Right lobe of liver (tissue), 6 donors: ENCODE measurements around the gene PCDHA1. TPM values are rescaled to one million over a fixed set of nuclear protein-coding genes. Genes with fewer than 3 reads are reported as not detected.
"Not testable (repeated sequence)": the region's sequence is repeated elsewhere in the genome, so short reads cannot be mapped to it uniquely, and the experiment has no call there.

Experiments
- ATAC-seq, 4 donors: fragments of 200-7000 bp; cut with Tn5 transposase; one replicate each; pipeline ENCODE4 v1.9.1; 2020; ENCODE audit warnings: mild to moderate bottlenecking in 4 of 4, moderate library complexity in 4 of 4
- DNase-seq, 3 donors: peaks; one replicate each; pipeline ENCODE4 v3.0.0-alpha.2; 2020
- H3K27ac ChIP-seq, 3 donors: fragments of 200-600 bp; one replicate each; pipeline ENCODE4 v1.8.0; 2022
- H3K27me3 ChIP-seq, 2 donors: fragments of 200-600 bp; one replicate each; pipeline ENCODE4 v1.8.0; 2022
- H3K36me3 ChIP-seq, 4 donors: fragments of 200-600 bp; sonication (generic) in 1 of 4; one replicate each; pipeline versions ENCODE4 v1.5.1 to v1.8.0; 2017 to 2022; ENCODE audit warnings: control low read depth in 1 of 4
- H3K4me1 ChIP-seq, 4 donors: fragments of 200-600 bp; sonication (generic) in 1 of 4; one replicate each; pipeline versions ENCODE4 v1.5.1 to v1.8.0; 2017 to 2022; ENCODE audit warnings: control low read depth in 1 of 4
- H3K4me3 ChIP-seq, 3 donors: fragments of 200-600 bp; one replicate each; pipeline ENCODE4 v1.8.0; 2022
- H3K9me3 ChIP-seq, 4 donors: fragments of 200-600 bp; sonication (generic) in 1 of 4; one replicate each; pipeline versions ENCODE4 v1.5.1 to v1.8.0; 2017 to 2022; ENCODE audit warnings: control low read depth in 1 of 4
- CTCF ChIP-seq, 4 donors: fragments of 200-600 bp in 3 of 4; fragments of 450-650 bp in 1 of 4; IDR thresholded peaks; one replicate each; pipeline versions ENCODE4 v1.5.1 to v1.8.0; 2016 to 2022; ENCODE audit warnings: antibody characterized with exemption in 4 of 4, mild to moderate bottlenecking in 2 of 4
- POLR2A ChIP-seq: fragments of 450-650 bp; IDR thresholded peaks from one replicate; pipeline ENCODE4 v1.6.1; 2017; ENCODE audit warnings: antibody characterized with exemption, mild to moderate bottlenecking
- WGBS: methylation state at CpG from one replicate; pipeline ENCODE4 v1.1.6; 2018; ENCODE audit warnings: low coverage, low lambda C conversion rate; ENCODE audit not compliant: insufficient coverage; ENCODE audit errors: missing lambda C conversion rate; 5-methylcytosine and 5-hydroxymethylcytosine counted together
- intact Hi-C, 2 donors: fragments of 100-400 bp; cut with DNase I; formaldehyde crosslinking; loops; one replicate each; pipeline versions ENCODE4 v1.11.2 to v1.14.1; 2022
- total RNA-seq, 6 experiments: library from RNA; depleted of rRNA in 2 of 6; stranded (reverse); fragments of >200 nt in 2 of 6; fragmentation: NEBNext Ultra II Directional in 3 of 6; extraction: Animal tissue kit (Norgen Biotek cat#: 25700) in 3 of 6; gene quantifications; one replicate each; pipeline versions ENCODE4 v1.1.0 to v1.2.4, GENCODE V29; 2016 to 2023
- donor health status: DM: no; HTN: yes; CAD: no.
- donor health status: DM: no; HTN: no; CAD: no.
- donor health status: DM: no; HTN: no; CAD: no.
- donor health status: DM: no; HTN: yes; CAD: no.
- donor health status: DM: no; HTN: yes; CAD: no.

PCDHA1 gene
- total RNA-seq, 6 experiments from 2014 or later = not detected

GRCh38 chr5:140835622-140836510, 49.9 kb downstream of the PCDHA1 start:
- Histone ChIP-seq H3K36me3 (no peaks in the 10 kb centered on the region), H3K4me3 (no peak overlapping the region), H3K27me3 (peaks cover 0 to 2% of the 10 kb centered on the region in 2 donors), H3K4me1 (no peaks in the 10 kb centered on the region), H3K9me3 (no peaks in the 10 kb centered on the region), H3K27ac (no peak overlapping the region)
- intact Hi-C loops = no loop called here
- 27% methylated on average over 5 of the region's 103 CpGs for WGBS
- TF ChIP-seq POLR2A = no peak
- no peak for TF ChIP-seq CTCF (IDR thresholded peaks at IDR 0.05)
- no peak for DNase-seq
- no peak for ATAC-seq

- TF ChIP-seq CTCF (IDR thresholded peaks at IDR 0.05) = peak in 1 of 4 donors; percentile 15
- no peak for TF ChIP-seq POLR2A
- Histone ChIP-seq H3K4me1 (no peaks in the 10 kb centered on the region), H3K9me3 (no peaks in the 10 kb centered on the region), H3K27ac (no peak within 1 kb of the TSS), H3K4me3 (no peak within 1 kb of the TSS), H3K27me3 (no peaks in the 10 kb centered on the region), H3K36me3 (no peaks in the 10 kb centered on the region)
- intact Hi-C loops = no loop called here
- ATAC-seq (no peak), DNase-seq (no peak)
- WGBS = 20% methylated on average over 28 of the region's 47 CpGs
These were observed 55.3 kb downstream of the PCDHA1 start, which contains the start of gene PCDHA8 for GRCh38 chr5:140840978-140841962. TSS of gene PCDHA8 (plus strand) at chr5:140841187. CDS start at chr5:140841322, 135 bp downstream.

- intact Hi-C loops = no loop called here
- Histone ChIP-seq H3K4me3 (no peak overlapping the region), H3K36me3 (no peaks in the 10 kb centered on the region), H3K27me3 (no peaks in the 10 kb centered on the region), H3K4me1 (no peaks in the 10 kb centered on the region), H3K9me3 (no peaks in the 10 kb centered on the region), H3K27ac (no peak overlapping the region)
- ATAC-seq (no peak), DNase-seq (no peak)
- no peak for TF ChIP-seq POLR2A
- TF ChIP-seq CTCF (IDR thresholded peaks at IDR 0.05) = no peak
- 47% methylated on average over 7 of the region's 87 CpGs for WGBS
These were observed 57.1 kb downstream of the PCDHA1 start for GRCh38 chr5:140842798-140843733.

- H3K36me3 ChIP-seq, H3K9me3 ChIP-seq, H3K4me3 ChIP-seq, H3K4me1 ChIP-seq, ATAC-seq, H3K27me3 ChIP-seq, H3K27ac ChIP-seq, intact Hi-C loops, DNase-seq: not testable (repeated sequence)
- WGBS = 17% methylated on average over 21 of the region's 48 CpGs
These were observed 62.5 kb downstream of the PCDHA1 start, which contains the start of gene PCDHA9 for GRCh38 chr5:140848139-140849102. TSS of gene PCDHA9 (plus strand) at chr5:140848382. CDS start at chr5:140848496, 114 bp downstream.

- intact Hi-C loops, H3K9me3 ChIP-seq, H3K4me3 ChIP-seq, H3K27me3 ChIP-seq, H3K36me3 ChIP-seq, H3K4me1 ChIP-seq, H3K27ac ChIP-seq, DNase-seq, ATAC-seq: not testable (repeated sequence)
- WGBS = 34% methylated on average over 22 of the region's 101 CpGs
These were observed 64.1 kb downstream of the PCDHA1 start for GRCh38 chr5:140849831-140850634.
